K562 (cell line): ENCODE results near the gene CAST. TPM values are rescaled to one million over a fixed set of nuclear protein-coding genes. Genes with fewer than 3 reads are reported as not detected.

Experiments used
- CAMTA2 ChIP-seq: fragments of 250-450 bp; sonication (Bioruptor Pico); conservative IDR thresholded peaks from 2 replicates; pipeline ENCODE4 v1.5.1; 2022
- CBX2 ChIP-seq: fragments of 200-600 bp; sonication (generic); IDR thresholded peaks from one replicate; pipeline ENCODE4 v1.6.1; 2012; ENCODE audit warnings: mild to moderate bottlenecking, low read length, inconsistent platforms; ENCODE audit not compliant: insufficient read depth, poor library complexity, severe bottlenecking
- COPS2 ChIP-seq: fragments of 450-650 bp; conservative IDR thresholded peaks from 2 replicates; pipeline ENCODE4 v1.6.1; 2016; ENCODE audit warnings: mild to moderate bottlenecking, moderate library complexity
- GATAD2A ChIP-seq: fragments of 450-650 bp; IDR thresholded peaks from 2 replicates; pipeline ENCODE4 v1.6.1; 2017
- HNRNPK ChIP-seq: fragments of 200-400 bp; formaldehyde crosslinking; IDR thresholded peaks from one replicate; pipeline ENCODE4 v1.6.1; 2018; ENCODE audit warnings: mild to moderate bottlenecking, low read depth, low read length; ENCODE audit not compliant: poor library complexity, severe bottlenecking
- HNRNPUL1 ChIP-seq: fragments of 200-400 bp; formaldehyde crosslinking; IDR thresholded peaks from 2 replicates; pipeline ENCODE4 v1.6.1; 2017; ENCODE audit warnings: low read length
- MTA1 ChIP-seq: fragments of 450-650 bp; IDR thresholded peaks from 2 replicates; pipeline ENCODE4 v1.6.1; 2017; ENCODE audit warnings: borderline replicate concordance
- POLR2H ChIP-seq: IDR thresholded peaks from 2 replicates; pipeline ENCODE4 v1.6.1; 2016; ENCODE audit warnings: missing genetic modification characterization, low read depth, mild to moderate bottlenecking, control low read depth, missing compliant biosample characterization, moderate library complexity
- TRIM24 ChIP-seq, 2 experiments: fragments of 450-650 bp; IDR thresholded peaks; 2 replicates each; pipeline ENCODE4 v1.6.1; 2016
- ZC3H4 ChIP-seq: sonication (generic); formaldehyde crosslinking; IDR thresholded peaks from 2 replicates; pipeline ENCODE4 v1.9.0; 2021; ENCODE audit warnings: missing genetic modification reagents, borderline replicate concordance
- ZNF583 ChIP-seq: fragments of 250-450 bp; sonication (Bioruptor Pico); IDR thresholded peaks from 2 replicates; pipeline ENCODE4 v1.4.0; 2020
- polyA plus RNA-seq, 8 experiments: library from polyadenylated mRNA; depleted of rRNA in 4 of 8; stranded (reverse) in 5 of 8; unstranded in 3 of 8; fragments of >200 nt; fragmentation: Nextera tagmentation in 2 of 8; fragmentation: Illumina TruSeq in 1 of 8; extraction: Ambion mirVana in 2 of 8; extraction: Trizol in 1 of 8; gene quantifications; 2 replicates each; pipeline versions ENCODE4 v1.2.1 to v1.2.3, GENCODE V29; 2011 to 2014; ENCODE audit warnings: inconsistent platforms in 1 of 8, missing spikeins in 1 of 8
- total RNA-seq, 7 experiments: library from RNA; depleted of rRNA in 6 of 7; stranded (reverse); fragments of >200 nt in 6 of 7; fragmentation: Illumina TruSeq in 2 of 7; extraction: Trizol in 2 of 7; gene quantifications; 2 replicates each; pipeline versions ENCODE4 v1.2.1 to v1.2.3, GENCODE V29; 2011 to 2021; ENCODE audit warnings: low replicate concordance in 1 of 7
- TF ChIP-seq, protein P1 (sequence below): fragments of 450-650 bp; IDR thresholded peaks from 2 replicates; pipeline ENCODE4 v1.7.0; 2016; ENCODE audit warnings: borderline replicate concordance
- TF ChIP-seq, protein P2 (sequence below): fragments of 450-650 bp; IDR thresholded peaks from 2 replicates; pipeline ENCODE4 v1.6.1; 2016; ENCODE audit warnings: borderline replicate concordance
- TF ChIP-seq, protein P3 (sequence below), 2 experiments: IDR thresholded peaks; 2 replicates each; pipeline ENCODE4 v1.6.1; 2012; ENCODE audit warnings: improper control_type of control experiment in 2 of 2, low read depth in 2 of 2, low read length in 2 of 2, borderline replicate concordance in 1 of 2
- TF ChIP-seq, protein P4 (sequence below): fragments of 250-450 bp; sonication (Bioruptor Pico); IDR thresholded peaks from 2 replicates; pipeline ENCODE4 v1.9.0; 2021; ENCODE audit warnings: mild to moderate bottlenecking, inconsistent platforms
- TF ChIP-seq, protein P5 (sequence below): sonication (generic); formaldehyde crosslinking; IDR thresholded peaks from 2 replicates; pipeline ENCODE4 v1.8.0; 2022; ENCODE audit warnings: mild to moderate bottlenecking, missing genetic modification reagents
- TF ChIP-seq, protein P6 (sequence below): fragments of 450-650 bp; formaldehyde crosslinking; IDR thresholded peaks from 2 replicates; pipeline ENCODE4 v1.4.0; 2020; ENCODE audit warnings: mild to moderate bottlenecking, mixed read lengths

CAST gene
- total and polyA plus RNA-seq, 9 of the 15 experiments (the other 6 are each of a cell fraction or from before 2014, with no cell fraction given): 55.5 to 136 (median 86.1) TPM

DNA sequence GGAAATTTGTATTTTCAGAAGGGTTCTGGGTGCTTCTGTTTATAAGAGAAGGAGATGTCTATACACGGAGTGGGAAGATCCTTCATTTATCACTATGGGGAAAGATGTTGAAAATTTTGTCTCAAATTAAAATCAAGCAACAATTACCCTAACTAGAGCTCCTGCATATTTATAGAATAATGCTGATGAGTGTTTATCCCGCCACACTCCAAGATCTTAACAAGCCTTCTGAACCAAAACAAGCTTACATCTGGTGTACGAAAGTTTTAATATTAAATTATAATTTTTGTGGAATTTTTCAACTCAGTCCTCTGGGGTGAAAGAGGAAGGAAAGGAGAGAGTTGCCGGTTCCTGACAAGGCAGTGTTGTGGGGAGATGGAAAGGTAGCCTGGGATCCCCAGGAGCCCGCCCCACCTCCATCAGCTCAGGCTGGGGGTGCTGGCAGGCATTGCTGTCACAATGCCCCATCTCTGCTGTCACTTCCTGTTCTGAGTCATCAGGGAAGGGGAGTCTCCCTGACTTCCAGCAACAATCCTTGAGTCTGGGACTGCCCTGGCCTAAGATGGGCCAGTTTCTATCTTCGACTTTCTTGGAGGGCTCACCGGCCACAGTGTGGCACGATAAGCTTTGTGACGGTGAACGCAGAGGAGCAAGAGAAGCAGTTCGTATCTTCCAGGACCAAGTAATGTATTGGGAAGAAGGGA, 81.0 kb downstream of the CAST start (continued):
- TF ChIP-seq, protein P1, sequence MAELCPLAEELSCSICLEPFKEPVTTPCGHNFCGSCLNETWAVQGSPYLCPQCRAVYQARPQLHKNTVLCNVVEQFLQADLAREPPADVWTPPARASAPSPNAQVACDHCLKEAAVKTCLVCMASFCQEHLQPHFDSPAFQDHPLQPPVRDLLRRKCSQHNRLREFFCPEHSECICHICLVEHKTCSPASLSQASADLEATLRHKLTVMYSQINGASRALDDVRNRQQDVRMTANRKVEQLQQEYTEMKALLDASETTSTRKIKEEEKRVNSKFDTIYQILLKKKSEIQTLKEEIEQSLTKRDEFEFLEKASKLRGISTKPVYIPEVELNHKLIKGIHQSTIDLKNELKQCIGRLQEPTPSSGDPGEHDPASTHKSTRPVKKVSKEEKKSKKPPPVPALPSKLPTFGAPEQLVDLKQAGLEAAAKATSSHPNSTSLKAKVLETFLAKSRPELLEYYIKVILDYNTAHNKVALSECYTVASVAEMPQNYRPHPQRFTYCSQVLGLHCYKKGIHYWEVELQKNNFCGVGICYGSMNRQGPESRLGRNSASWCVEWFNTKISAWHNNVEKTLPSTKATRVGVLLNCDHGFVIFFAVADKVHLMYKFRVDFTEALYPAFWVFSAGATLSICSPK: no peak
- TF ChIP-seq, protein P2, sequence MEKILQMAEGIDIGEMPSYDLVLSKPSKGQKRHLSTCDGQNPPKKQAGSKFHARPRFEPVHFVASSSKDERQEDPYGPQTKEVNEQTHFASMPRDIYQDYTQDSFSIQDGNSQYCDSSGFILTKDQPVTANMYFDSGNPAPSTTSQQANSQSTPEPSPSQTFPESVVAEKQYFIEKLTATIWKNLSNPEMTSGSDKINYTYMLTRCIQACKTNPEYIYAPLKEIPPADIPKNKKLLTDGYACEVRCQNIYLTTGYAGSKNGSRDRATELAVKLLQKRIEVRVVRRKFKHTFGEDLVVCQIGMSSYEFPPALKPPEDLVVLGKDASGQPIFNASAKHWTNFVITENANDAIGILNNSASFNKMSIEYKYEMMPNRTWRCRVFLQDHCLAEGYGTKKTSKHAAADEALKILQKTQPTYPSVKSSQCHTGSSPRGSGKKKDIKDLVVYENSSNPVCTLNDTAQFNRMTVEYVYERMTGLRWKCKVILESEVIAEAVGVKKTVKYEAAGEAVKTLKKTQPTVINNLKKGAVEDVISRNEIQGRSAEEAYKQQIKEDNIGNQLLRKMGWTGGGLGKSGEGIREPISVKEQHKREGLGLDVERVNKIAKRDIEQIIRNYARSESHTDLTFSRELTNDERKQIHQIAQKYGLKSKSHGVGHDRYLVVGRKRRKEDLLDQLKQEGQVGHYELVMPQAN: no peak
- TF ChIP-seq ZC3H4 (CRISPR knock-in tag): no peak
- TF ChIP-seq CBX2: no peak
- TF ChIP-seq ZNF583: no peak
- TF ChIP-seq, protein P3, sequence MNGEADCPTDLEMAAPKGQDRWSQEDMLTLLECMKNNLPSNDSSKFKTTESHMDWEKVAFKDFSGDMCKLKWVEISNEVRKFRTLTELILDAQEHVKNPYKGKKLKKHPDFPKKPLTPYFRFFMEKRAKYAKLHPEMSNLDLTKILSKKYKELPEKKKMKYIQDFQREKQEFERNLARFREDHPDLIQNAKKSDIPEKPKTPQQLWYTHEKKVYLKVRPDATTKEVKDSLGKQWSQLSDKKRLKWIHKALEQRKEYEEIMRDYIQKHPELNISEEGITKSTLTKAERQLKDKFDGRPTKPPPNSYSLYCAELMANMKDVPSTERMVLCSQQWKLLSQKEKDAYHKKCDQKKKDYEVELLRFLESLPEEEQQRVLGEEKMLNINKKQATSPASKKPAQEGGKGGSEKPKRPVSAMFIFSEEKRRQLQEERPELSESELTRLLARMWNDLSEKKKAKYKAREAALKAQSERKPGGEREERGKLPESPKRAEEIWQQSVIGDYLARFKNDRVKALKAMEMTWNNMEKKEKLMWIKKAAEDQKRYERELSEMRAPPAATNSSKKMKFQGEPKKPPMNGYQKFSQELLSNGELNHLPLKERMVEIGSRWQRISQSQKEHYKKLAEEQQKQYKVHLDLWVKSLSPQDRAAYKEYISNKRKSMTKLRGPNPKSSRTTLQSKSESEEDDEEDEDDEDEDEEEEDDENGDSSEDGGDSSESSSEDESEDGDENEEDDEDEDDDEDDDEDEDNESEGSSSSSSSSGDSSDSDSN (IDR thresholded peaks at IDR 0.05; ENCODE audit: borderline replicate concordance in 1 of 2, low read depth in 2 of 2, low read length in 2 of 2): no peak
- no peak for TF ChIP-seq CAMTA2 (CRISPR knock-in tag)
- TF ChIP-seq TRIM24 (IDR thresholded peaks at IDR 0.05): 0 out of 4 replicates have a peak, but pooled peaks of 1 of the 2 experiments have one; percentile 4
- TF ChIP-seq POLR2H (tag): no peak
- TF ChIP-seq MTA1: no peak
- TF ChIP-seq COPS2: no peak
- TF ChIP-seq, protein P4, sequence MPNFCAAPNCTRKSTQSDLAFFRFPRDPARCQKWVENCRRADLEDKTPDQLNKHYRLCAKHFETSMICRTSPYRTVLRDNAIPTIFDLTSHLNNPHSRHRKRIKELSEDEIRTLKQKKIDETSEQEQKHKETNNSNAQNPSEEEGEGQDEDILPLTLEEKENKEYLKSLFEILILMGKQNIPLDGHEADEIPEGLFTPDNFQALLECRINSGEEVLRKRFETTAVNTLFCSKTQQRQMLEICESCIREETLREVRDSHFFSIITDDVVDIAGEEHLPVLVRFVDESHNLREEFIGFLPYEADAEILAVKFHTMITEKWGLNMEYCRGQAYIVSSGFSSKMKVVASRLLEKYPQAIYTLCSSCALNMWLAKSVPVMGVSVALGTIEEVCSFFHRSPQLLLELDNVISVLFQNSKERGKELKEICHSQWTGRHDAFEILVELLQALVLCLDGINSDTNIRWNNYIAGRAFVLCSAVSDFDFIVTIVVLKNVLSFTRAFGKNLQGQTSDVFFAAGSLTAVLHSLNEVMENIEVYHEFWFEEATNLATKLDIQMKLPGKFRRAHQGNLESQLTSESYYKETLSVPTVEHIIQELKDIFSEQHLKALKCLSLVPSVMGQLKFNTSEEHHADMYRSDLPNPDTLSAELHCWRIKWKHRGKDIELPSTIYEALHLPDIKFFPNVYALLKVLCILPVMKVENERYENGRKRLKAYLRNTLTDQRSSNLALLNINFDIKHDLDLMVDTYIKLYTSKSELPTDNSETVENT (CRISPR knock-in tag): no peak
- no peak for TF ChIP-seq HNRNPUL1
- TF ChIP-seq HNRNPK: no peak
- TF ChIP-seq, protein P5, sequence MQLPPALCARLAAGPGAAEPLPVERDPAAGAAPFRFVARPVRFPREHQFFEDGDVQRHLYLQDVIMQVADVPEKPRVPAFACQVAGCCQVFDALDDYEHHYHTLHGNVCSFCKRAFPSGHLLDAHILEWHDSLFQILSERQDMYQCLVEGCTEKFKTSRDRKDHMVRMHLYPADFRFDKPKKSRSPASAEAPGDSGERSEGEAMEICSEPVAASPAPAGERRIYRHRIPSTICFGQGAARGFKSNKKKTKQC (CRISPR knock-in tag): no peak
- TF ChIP-seq GATAD2A: no peak
- TF ChIP-seq, protein P6, sequence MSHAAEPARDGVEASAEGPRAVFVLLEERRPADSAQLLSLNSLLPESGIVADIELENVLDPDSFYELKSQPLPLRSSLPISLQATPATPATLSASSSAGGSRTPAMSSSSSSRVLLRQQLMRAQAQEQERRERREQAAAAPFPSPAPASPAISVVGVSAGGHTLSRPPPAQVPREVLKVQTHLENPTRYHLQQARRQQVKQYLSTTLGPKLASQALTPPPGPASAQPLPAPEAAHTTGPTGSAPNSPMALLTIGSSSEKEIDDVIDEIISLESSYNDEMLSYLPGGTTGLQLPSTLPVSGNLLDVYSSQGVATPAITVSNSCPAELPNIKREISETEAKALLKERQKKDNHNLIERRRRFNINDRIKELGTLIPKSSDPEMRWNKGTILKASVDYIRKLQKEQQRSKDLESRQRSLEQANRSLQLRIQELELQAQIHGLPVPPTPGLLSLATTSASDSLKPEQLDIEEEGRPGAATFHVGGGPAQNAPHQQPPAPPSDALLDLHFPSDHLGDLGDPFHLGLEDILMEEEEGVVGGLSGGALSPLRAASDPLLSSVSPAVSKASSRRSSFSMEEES (CRISPR knock-in tag): no peak
